Epithelial cell of esophagus (primary cell): Measurements from ENCODE around the gene HEPACAM.

Source experiments
- DNase-seq: peaks from one replicate; pipeline ENCODE4 v3.0.0; 2010; ENCODE audit warnings: low read depth
- H3K4me3 ChIP-seq: 2 replicates; pipeline ENCODE4 v1.5.1; 2011; ENCODE audit warnings: mild to moderate bottlenecking, low read length, control low read depth
- TF ChIP-seq, protein P1 (sequence below): IDR thresholded peaks from 2 replicates; pipeline ENCODE4 v1.5.1; 2011; ENCODE audit warnings: low read depth, mild to moderate bottlenecking, low read length, control low read depth, inconsistent platforms; ENCODE audit not compliant: insufficient read depth; ENCODE audit errors: missing control alignments

Gene HEPACAM

GRCh38 chr11:124934862-124935547 is 842 bp downstream of the HEPACAM start:
- DNase-seq = peak; percentile 53
- TF ChIP-seq, protein P1, sequence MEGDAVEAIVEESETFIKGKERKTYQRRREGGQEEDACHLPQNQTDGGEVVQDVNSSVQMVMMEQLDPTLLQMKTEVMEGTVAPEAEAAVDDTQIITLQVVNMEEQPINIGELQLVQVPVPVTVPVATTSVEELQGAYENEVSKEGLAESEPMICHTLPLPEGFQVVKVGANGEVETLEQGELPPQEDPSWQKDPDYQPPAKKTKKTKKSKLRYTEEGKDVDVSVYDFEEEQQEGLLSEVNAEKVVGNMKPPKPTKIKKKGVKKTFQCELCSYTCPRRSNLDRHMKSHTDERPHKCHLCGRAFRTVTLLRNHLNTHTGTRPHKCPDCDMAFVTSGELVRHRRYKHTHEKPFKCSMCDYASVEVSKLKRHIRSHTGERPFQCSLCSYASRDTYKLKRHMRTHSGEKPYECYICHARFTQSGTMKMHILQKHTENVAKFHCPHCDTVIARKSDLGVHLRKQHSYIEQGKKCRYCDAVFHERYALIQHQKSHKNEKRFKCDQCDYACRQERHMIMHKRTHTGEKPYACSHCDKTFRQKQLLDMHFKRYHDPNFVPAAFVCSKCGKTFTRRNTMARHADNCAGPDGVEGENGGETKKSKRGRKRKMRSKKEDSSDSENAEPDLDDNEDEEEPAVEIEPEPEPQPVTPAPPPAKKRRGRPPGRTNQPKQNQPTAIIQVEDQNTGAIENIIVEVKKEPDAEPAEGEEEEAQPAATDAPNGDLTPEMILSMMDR = no peak

GRCh38 chr11:124930799-124931198 is 5.0 kb downstream of the HEPACAM start:
- TF ChIP-seq, protein P1 = no peak
- DNase-seq = no peak
- no peak overlapping the region for H3K4me3 ChIP-seq

More at GRCh38 chr11:124934862-124935547, 842 bp downstream of the HEPACAM start:
- H3K4me3 ChIP-seq = no peak overlapping the region

- TF ChIP-seq, protein P1 = no peak
- no peak for DNase-seq
- H3K4me3 ChIP-seq = no peak overlapping the region
Observed at GRCh38 chr11:124928942-124929665, 6.7 kb downstream of the HEPACAM start.

DNA sequence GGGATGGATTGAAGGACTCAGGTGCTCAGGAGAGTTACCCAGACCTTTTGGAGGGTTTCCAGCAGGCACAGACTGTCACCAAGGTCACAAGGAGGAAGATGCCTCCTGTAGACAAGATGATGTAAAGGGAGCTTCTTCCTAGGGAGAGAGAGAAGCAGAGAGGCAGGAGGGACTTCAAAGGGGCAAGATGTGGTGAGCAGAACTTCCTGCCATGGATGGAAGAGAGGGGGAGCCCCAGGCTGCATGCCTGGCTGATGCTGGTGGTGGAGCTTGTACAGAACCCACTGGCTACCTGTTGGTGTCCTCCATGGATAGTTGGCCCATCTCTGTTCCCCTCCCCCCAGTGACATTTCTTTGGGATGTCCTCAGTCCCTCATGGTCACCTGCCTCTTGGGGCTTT is 12.6 kb downstream of the HEPACAM start:
- DNase-seq = no peak
- H3K4me3 ChIP-seq = no peak overlapping the region
- TF ChIP-seq, protein P1 = no peak

GRCh38 chr11:124922831-124923230 is 13.0 kb downstream of the HEPACAM start:
- no peak overlapping the region for H3K4me3 ChIP-seq
- DNase-seq = no peak
- TF ChIP-seq, protein P1 = no peak

GRCh38 chr11:124920870-124921609 is 14.8 kb downstream of the HEPACAM start:
- peak; percentile 41 for DNase-seq
- TF ChIP-seq, protein P1 = no peak
- H3K4me3 ChIP-seq = peak overlapping the region; percentile 21
